Neuron (in vitro differentiated cells): ENCODE measurements around the gene SCNN1G.
"Not testable (repeated sequence)": the region's sequence is repeated elsewhere in the genome, so short reads cannot be mapped to it uniquely, and the experiment has no call there.

ENCODE experiments used
- H2AFZ ChIP-seq: one replicate; pipeline ENCODE4 v1.6.1; 2013; ENCODE audit warnings: low read depth, mild to moderate bottlenecking, inconsistent platforms, low read length, moderate library complexity
- H3K27me3 ChIP-seq: one replicate; pipeline ENCODE4 v1.6.1; 2013; ENCODE audit warnings: low read length; ENCODE audit not compliant: insufficient read depth
- H3K36me3 ChIP-seq: one replicate; pipeline ENCODE4 v1.6.1; 2013; ENCODE audit warnings: low read length; ENCODE audit not compliant: insufficient read depth
- H3K4me1 ChIP-seq: one replicate; pipeline ENCODE4 v1.6.1; 2013; ENCODE audit warnings: low read length; ENCODE audit not compliant: insufficient read depth
- H3K4me3 ChIP-seq: 2 replicates; pipeline ENCODE4 v1.5.1; 2013; ENCODE audit warnings: mild to moderate bottlenecking, low read length, moderate library complexity
- H3K9me3 ChIP-seq: one replicate; pipeline ENCODE4 v1.6.1; 2013; ENCODE audit warnings: low read length

SCNN1G gene

GRCh38 chr16:23252310-23252709 lies 69.8 kb downstream of the SCNN1G start:
- Histone ChIP-seq H3K4me1 (no peaks in the 10 kb centered on the region), H3K4me3 (no peak overlapping the region), H3K36me3 (no peaks in the 10 kb centered on the region), H2AFZ (peak overlapping the region; percentile 26), H3K27me3 (no peaks in the 10 kb centered on the region), H3K9me3 (no peaks in the 10 kb centered on the region)

GRCh38 chr16:23253650-23254049 lies 71.1 kb downstream of the SCNN1G start:
- not testable (repeated sequence) for H3K27me3 ChIP-seq, H3K9me3 ChIP-seq, H3K36me3 ChIP-seq, H3K4me3 ChIP-seq, H3K4me1 ChIP-seq, H2AFZ ChIP-seq

- Histone ChIP-seq H3K4me1 (no peaks in the 10 kb centered on the region), H3K36me3 (no peaks in the 10 kb centered on the region), H2AFZ (no peak overlapping the region), H3K4me3 (no peak overlapping the region), H3K27me3 (no peaks in the 10 kb centered on the region), H3K9me3 (no peaks in the 10 kb centered on the region)
These were observed 71.8 kb downstream of the SCNN1G start for GRCh38 chr16:23254338-23254737.

GRCh38 chr16:23255000-23255399 lies 72.5 kb downstream of the SCNN1G start:
- H3K4me3 ChIP-seq: no peak overlapping the region
- H3K4me1 ChIP-seq: no peaks in the 10 kb centered on the region
- no peaks in the 10 kb centered on the region for H3K9me3 ChIP-seq
- no peaks in the 10 kb centered on the region for H3K36me3 ChIP-seq
- no peaks in the 10 kb centered on the region for H3K27me3 ChIP-seq
- no peak overlapping the region for H2AFZ ChIP-seq

- H3K27me3 ChIP-seq: no peaks in the 10 kb centered on the region
- H2AFZ ChIP-seq: no peak overlapping the region
These were observed 73.9 kb downstream of the SCNN1G start for GRCh38 chr16:23256440-23256839.

GRCh38 chr16:23257682-23258081 lies 75.1 kb downstream of the SCNN1G start:
- H3K4me3 ChIP-seq: no peak overlapping the region
- no peaks in the 10 kb centered on the region for H3K36me3 ChIP-seq
- H2AFZ ChIP-seq: no peak overlapping the region
- H3K27me3 ChIP-seq: no peaks in the 10 kb centered on the region
- H3K4me1 ChIP-seq: no peaks in the 10 kb centered on the region
- H3K9me3 ChIP-seq: no peaks in the 10 kb centered on the region

More at GRCh38 chr16:23256440-23256839, 73.9 kb downstream of the SCNN1G start:
- Histone ChIP-seq H3K4me1 (no peaks in the 10 kb centered on the region), H3K9me3 (no peaks in the 10 kb centered on the region), H3K4me3 (no peak overlapping the region), H3K36me3 (no peaks in the 10 kb centered on the region)

GRCh38 chr16:23258919-23259237 lies 76.3 kb downstream of the SCNN1G start:
- no peaks in the 10 kb centered on the region for H3K36me3 ChIP-seq
- H3K4me1 ChIP-seq: no peaks in the 10 kb centered on the region
- H3K9me3 ChIP-seq: no peaks in the 10 kb centered on the region
- H3K27me3 ChIP-seq: no peaks in the 10 kb centered on the region
- H2AFZ ChIP-seq: no peak overlapping the region
- H3K4me3 ChIP-seq: no peak overlapping the region
